GM12892 (cell line): ENCODE data around the gene TNFRSF12A.

Experiments
- DNase-seq: peaks from one replicate; pipeline ENCODE4 v3.0.0; 2011; ENCODE audit not compliant: insufficient read length
- FAIRE-seq: peaks from 2 replicates; lab custom pipeline; 2011; peaks lifted over from hg19 to GRCh38; lab: Jason Lieb, UNC
- POLR2A ChIP-seq: IDR thresholded peaks from 2 replicates; pipeline ENCODE4 v1.6.1; 2011; ENCODE audit warnings: low read depth, low read length, control low read depth
- POLR2AphosphoS5 ChIP-seq: IDR thresholded peaks from 2 replicates; pipeline ENCODE4 v1.6.1; 2011; ENCODE audit warnings: low read depth, low read length, control low read depth
- TAF1 ChIP-seq: IDR thresholded peaks from 2 replicates; pipeline ENCODE4 v1.6.1; 2011; ENCODE audit warnings: low read depth, mild to moderate bottlenecking, control low read depth, low read length, borderline replicate concordance

Gene TNFRSF12A

GRCh38 chr16:3015865-3016521, 4.2 kb upstream of the TNFRSF12A start:
- FAIRE-seq = no peak
- TF ChIP-seq POLR2A (no peak), POLR2AphosphoS5 (no peak), TAF1 (no peak)

GRCh38 chr16:3017344-3017743, 2.8 kb upstream of the TNFRSF12A start:
- no peak for TF ChIP-seq POLR2A
- TF ChIP-seq TAF1 = no peak
- no peak for TF ChIP-seq POLR2AphosphoS5
- DNase-seq (no peak), FAIRE-seq (no peak)

More at GRCh38 chr16:3015865-3016521, 4.2 kb upstream of the TNFRSF12A start:
- DNase-seq = no peak

GRCh38 chr16:3017794-3018506, 2.2 kb upstream of the TNFRSF12A start, which contains the start of gene CLDN6:
Gene CLDN6, minus strand, starts transcription at chr16:3018183. Its CDS starts 2,162 bp downstream, at chr16:3016021.
- DNase-seq (no peak), FAIRE-seq (no peak)
- TF ChIP-seq POLR2A (no peak), TAF1 (no peak), POLR2AphosphoS5 (no peak)

- no peak for DNase-seq
- TF ChIP-seq POLR2A (no peak), POLR2AphosphoS5 (no peak), TAF1 (no peak)
- FAIRE-seq = no peak
Measured at GRCh38 chr16:3019594-3020246, 448 bp upstream of the TNFRSF12A start.

- DNase-seq (no peak), FAIRE-seq (no peak)
- no peak for TF ChIP-seq POLR2AphosphoS5
- no peak for TF ChIP-seq POLR2A
- no peak for TF ChIP-seq TAF1
Measured at GRCh38 chr16:3020604-3021448, 658 bp downstream of the TNFRSF12A start.

GRCh38 chr16:3021449-3022207, 1.5 kb downstream of the TNFRSF12A start:
- DNase-seq (no peak), FAIRE-seq (peak; percentile 91)
- TF ChIP-seq TAF1 (no peak), POLR2A (no peak), POLR2AphosphoS5 (no peak)

- TF ChIP-seq POLR2AphosphoS5 (no peak), POLR2A (no peak), TAF1 (no peak)
- DNase-seq (no peak), FAIRE-seq (peak; percentile 58)
Measured at GRCh38 chr16:3022208-3022683, 2.1 kb downstream of the TNFRSF12A start.

GRCh38 chr16:3022684-3023414, 2.7 kb downstream of the TNFRSF12A start:
- peak; percentile 56 for FAIRE-seq
- TF ChIP-seq POLR2A = no peak
- TF ChIP-seq TAF1 = no peak
- no peak for TF ChIP-seq POLR2AphosphoS5
- no peak for DNase-seq

- DNase-seq (no peak), FAIRE-seq (no peak)
- no peak for TF ChIP-seq TAF1
- no peak for TF ChIP-seq POLR2AphosphoS5
- no peak for TF ChIP-seq POLR2A
Measured at GRCh38 chr16:3023415-3023668, 3.2 kb downstream of the TNFRSF12A start.

GRCh38 chr16:3023669-3024478, 3.7 kb downstream of the TNFRSF12A start, which contains the start of the genes HCFC1R1 and THOC6:
Gene HCFC1R1, minus strand, starts transcription at chr16:3023942. Its CDS starts 1 bp downstream, at chr16:3023941.
Gene THOC6, plus strand, starts transcription at chr16:3024035. Its CDS starts 292 bp downstream, at chr16:3024327.
- peak; percentile 100 for FAIRE-seq
- peak; percentile 92 for DNase-seq
- TF ChIP-seq POLR2A (peak; percentile 83; the same call in 1 of the 2 replicates), TAF1 (no peak), POLR2AphosphoS5 (peak; percentile 89)
